Hepatocyte (in vitro differentiated cells): ENCODE results near the gene EGFL8.

Experiments
- EZH2 ChIP-seq: fragments of 200-600 bp; sonication (generic); IDR thresholded peaks from 2 replicates; pipeline ENCODE4 v1.6.1; 2016; ENCODE audit warnings: antibody characterized with exemption, mild to moderate bottlenecking, borderline replicate concordance
- EZH2phosphoT487 ChIP-seq: fragments of 200-600 bp; sonication (generic); IDR thresholded peaks from one replicate; pipeline ENCODE4 v1.6.1; 2018; ENCODE audit warnings: antibody characterized with exemption, mild to moderate bottlenecking, low read depth, moderate library complexity; ENCODE audit not compliant: unreplicated experiment, severe bottlenecking
- TF ChIP-seq, protein P1 (sequence below): fragments of 200-600 bp; sonication (generic); IDR thresholded peaks from 2 replicates; pipeline ENCODE4 v1.5.1; 2016; ENCODE audit warnings: antibody characterized with exemption, mild to moderate bottlenecking; ENCODE audit not compliant: poor library complexity

DNA sequence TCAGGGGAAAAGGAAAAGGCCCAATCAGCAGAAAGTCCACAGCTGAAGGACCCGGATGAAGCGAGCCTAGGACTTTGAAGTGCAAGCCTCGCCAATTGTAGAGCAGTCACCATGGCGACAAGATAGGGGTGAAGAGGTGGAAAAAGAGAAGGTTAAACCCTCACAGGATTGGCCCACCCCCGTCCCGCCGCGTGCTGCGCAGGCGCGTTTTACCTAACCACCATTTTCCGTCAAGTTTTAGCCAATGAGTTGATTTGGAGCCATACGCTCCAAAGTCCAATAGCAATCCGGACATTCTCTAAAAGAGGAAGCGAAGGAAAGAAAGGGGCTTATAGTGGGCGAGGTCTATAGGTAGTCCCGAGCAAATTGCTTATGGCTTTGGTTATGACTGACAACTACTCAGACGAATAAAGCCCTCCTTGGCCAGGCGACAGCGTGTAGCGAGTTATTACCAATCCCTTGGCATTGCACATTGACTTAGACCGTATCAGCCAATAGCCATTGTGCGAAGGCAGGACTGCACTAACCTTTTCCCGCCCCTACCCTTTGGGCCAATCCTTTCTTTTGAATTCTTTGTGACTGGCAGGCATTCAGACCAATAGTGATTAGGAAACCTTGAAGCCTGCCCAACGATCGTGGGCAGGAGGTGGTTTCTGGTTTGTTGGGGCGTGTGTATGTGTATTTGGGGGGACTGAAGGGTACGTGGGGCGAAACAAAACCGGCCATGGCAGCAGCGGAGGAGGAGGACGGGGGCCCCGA, 13.6 kb downstream of the EGFL8 start, which contains the start of gene RNF5:
- TF ChIP-seq, protein P1, sequence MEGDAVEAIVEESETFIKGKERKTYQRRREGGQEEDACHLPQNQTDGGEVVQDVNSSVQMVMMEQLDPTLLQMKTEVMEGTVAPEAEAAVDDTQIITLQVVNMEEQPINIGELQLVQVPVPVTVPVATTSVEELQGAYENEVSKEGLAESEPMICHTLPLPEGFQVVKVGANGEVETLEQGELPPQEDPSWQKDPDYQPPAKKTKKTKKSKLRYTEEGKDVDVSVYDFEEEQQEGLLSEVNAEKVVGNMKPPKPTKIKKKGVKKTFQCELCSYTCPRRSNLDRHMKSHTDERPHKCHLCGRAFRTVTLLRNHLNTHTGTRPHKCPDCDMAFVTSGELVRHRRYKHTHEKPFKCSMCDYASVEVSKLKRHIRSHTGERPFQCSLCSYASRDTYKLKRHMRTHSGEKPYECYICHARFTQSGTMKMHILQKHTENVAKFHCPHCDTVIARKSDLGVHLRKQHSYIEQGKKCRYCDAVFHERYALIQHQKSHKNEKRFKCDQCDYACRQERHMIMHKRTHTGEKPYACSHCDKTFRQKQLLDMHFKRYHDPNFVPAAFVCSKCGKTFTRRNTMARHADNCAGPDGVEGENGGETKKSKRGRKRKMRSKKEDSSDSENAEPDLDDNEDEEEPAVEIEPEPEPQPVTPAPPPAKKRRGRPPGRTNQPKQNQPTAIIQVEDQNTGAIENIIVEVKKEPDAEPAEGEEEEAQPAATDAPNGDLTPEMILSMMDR = no peak
- TF ChIP-seq EZH2phosphoT487 (no peak), EZH2 (no peak)
